Measurements from ENCODE around the gene EFNA1. TPM values are rescaled to one million over a fixed set of nuclear protein-coding genes. Genes with fewer than 3 reads are reported as not detected.

The EFNA1 gene
- total RNA-seq, 1 donor from 2014 or later = 0.77 TPM

DNA sequence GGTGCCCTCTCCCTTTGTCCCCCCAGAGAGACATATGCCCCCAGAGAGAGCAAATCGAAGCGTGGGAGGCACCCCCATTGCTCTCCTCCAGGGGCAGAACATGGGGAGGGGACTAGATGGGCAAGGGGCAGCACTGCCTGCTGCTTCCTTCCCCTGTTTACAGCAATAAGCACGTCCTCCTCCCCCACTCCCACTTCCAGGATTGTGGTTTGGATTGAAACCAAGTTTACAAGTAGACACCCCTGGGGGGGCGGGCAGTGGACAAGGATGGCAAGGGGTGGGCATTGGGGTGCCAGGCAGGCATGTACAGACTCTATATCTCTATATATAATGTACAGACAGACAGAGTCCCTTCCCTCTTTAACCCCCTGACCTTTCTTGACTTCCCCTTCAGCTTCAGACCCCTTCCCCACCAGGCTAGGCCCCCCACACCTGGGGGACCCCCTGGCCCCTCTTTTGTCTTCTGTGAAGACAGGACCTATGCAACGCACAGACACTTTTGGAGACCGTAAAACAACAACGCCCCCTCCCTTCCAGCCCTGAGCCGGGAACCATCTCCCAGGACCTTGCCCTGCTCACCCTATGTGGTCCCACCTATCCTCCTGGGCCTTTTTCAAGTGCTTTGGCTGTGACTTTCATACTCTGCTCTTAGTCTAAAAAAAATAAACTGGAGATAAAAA lies 40.7 kb upstream of the EFNA1 start:
- DNase-seq (ENCODE audit: low read depth, low spot score) = no peak
- Mint-ChIP-seq H3K36me3 (ENCODE audit: low read depth) (no peaks in the 10 kb centered on the region), H3K27me3 (ENCODE audit: low read depth) (peaks cover 40% of the 10 kb centered on the region), H3K4me1 (peaks cover 31% of the 10 kb centered on the region), H3K4me3 (peak overlapping the region; percentile 82), H3K9me3 (no peaks in the 10 kb centered on the region), H3K27ac (ENCODE audit: unreplicated experiment) (no peak overlapping the region)
- TF ChIP-seq, protein P1, sequence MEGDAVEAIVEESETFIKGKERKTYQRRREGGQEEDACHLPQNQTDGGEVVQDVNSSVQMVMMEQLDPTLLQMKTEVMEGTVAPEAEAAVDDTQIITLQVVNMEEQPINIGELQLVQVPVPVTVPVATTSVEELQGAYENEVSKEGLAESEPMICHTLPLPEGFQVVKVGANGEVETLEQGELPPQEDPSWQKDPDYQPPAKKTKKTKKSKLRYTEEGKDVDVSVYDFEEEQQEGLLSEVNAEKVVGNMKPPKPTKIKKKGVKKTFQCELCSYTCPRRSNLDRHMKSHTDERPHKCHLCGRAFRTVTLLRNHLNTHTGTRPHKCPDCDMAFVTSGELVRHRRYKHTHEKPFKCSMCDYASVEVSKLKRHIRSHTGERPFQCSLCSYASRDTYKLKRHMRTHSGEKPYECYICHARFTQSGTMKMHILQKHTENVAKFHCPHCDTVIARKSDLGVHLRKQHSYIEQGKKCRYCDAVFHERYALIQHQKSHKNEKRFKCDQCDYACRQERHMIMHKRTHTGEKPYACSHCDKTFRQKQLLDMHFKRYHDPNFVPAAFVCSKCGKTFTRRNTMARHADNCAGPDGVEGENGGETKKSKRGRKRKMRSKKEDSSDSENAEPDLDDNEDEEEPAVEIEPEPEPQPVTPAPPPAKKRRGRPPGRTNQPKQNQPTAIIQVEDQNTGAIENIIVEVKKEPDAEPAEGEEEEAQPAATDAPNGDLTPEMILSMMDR (conservative IDR thresholded peaks at IDR 0.05) = no peak

- DNase-seq (ENCODE audit: low read depth, low spot score) = peak; percentile 97
- TF ChIP-seq, protein P1 (conservative IDR thresholded peaks at IDR 0.05) = peak; percentile 97
- H3K27me3 Mint-ChIP-seq (ENCODE audit: low read depth) = peaks cover 49% of the 10 kb centered on the region
- no peaks in the 10 kb centered on the region for H3K9me3 Mint-ChIP-seq
- H3K36me3 Mint-ChIP-seq (ENCODE audit: low read depth) = no peaks in the 10 kb centered on the region
- H3K4me3 Mint-ChIP-seq = no peak overlapping the region
- H3K4me1 Mint-ChIP-seq = peaks cover 5% of the 10 kb centered on the region
- H3K27ac Mint-ChIP-seq (ENCODE audit: unreplicated experiment) = no peak overlapping the region
Measured at GRCh38 chr1:155091071-155092051, 36.3 kb upstream of the EFNA1 start.

DNA sequence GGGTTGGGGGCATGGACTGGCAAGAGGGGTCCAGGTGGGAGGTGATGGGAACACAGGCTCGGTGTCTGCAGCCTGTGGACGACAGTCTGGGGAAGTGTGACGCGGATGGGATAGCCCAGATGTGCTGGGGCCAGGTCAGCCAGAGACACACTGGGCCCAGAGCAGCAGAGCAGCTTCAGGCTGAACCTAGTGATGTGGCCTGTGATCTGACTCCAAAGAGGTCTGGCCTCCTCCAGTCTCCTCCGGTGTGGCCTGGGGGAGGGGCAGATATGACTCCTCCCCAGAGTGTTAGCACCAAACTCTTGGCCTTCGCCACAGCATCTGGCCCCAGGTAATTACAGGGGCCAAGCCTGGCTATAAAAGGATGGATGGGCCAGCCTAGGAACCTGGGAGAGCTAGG lies 35.5 kb upstream of the EFNA1 start:
- Mint-ChIP-seq H3K27me3 (ENCODE audit: low read depth) (peaks cover 54% of the 10 kb centered on the region), H3K27ac (ENCODE audit: unreplicated experiment) (no peak overlapping the region), H3K9me3 (no peaks in the 10 kb centered on the region), H3K36me3 (ENCODE audit: low read depth) (no peaks in the 10 kb centered on the region), H3K4me3 (no peak overlapping the region), H3K4me1 (peaks cover 5% of the 10 kb centered on the region)
- DNase-seq (ENCODE audit: low read depth, low spot score) = no peak
- TF ChIP-seq, protein P1 (conservative IDR thresholded peaks at IDR 0.05) = no peak

DNA sequence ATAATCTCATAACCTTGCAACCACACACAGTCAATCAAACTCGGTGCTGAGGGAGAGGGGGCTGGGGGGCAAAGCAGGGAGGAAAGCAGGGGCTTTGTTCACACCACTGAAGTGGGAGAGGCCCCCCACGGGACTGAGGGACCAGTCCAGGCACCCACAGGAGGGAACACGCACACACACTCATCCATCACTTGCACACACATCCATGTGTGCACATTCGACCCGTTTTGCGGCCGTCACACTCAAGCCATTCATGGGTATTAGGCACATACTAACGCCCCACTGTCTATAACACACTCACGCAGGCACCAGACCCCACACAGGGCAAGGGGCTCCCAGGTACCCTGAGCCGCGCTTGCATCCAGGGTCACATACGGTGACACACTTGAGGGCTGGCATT lies 35.0 kb upstream of the EFNA1 start:
- H3K9me3 Mint-ChIP-seq = no peaks in the 10 kb centered on the region
- no peak overlapping the region for H3K4me3 Mint-ChIP-seq
- DNase-seq (ENCODE audit: low read depth, low spot score) = no peak
- TF ChIP-seq, protein P1 (conservative IDR thresholded peaks at IDR 0.05) = no peak
- H3K4me1 Mint-ChIP-seq = peaks cover 5% of the 10 kb centered on the region
- peak overlapping the region; percentile 43 for H3K27ac Mint-ChIP-seq (ENCODE audit: unreplicated experiment)
- no peaks in the 10 kb centered on the region for H3K36me3 Mint-ChIP-seq (ENCODE audit: low read depth)
- H3K27me3 Mint-ChIP-seq (ENCODE audit: low read depth) = peaks cover 51% of the 10 kb centered on the region

DNA sequence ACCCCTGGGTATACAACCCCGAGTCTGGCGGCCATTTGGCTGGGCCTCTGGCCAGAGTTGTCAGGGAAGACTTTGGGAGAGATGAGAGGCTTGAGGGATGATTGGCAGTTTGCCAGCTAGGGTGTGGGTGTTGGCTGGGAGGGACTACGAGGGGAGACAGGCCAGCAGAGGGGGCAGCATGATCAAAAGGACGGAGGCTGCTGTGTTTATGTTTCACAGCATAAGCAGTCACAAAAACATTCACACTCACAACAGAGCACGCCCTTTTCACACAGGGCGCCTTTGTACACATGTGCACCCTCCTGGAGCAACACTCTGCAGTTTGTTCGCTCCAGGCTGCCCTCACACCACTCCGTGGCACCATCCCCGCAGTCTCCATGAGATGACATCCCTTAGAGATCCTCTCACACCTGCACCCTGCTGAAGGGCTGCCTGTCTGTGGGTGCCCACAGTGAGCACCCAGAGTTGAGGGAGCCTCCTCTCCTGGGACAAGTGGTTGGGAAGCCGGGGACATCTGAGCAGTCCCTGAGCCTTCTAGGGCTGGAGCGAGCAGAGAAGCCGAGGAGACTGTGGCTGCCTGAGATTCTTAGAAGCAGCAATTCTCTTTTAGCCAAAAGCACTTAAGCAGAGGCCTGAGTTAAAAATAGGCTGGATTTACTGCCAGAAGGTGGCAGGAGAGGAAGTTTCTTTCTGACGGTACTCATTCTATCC lies 33.6 kb upstream of the EFNA1 start:
- Mint-ChIP-seq H3K27ac (ENCODE audit: unreplicated experiment) (no peak overlapping the region), H3K4me1 (peaks cover 5% of the 10 kb centered on the region), H3K36me3 (ENCODE audit: low read depth) (no peaks in the 10 kb centered on the region), H3K27me3 (ENCODE audit: low read depth) (peaks cover 53% of the 10 kb centered on the region), H3K9me3 (no peaks in the 10 kb centered on the region), H3K4me3 (no peak overlapping the region)
- no peak for DNase-seq (ENCODE audit: low read depth, low spot score)
- TF ChIP-seq, protein P1 (conservative IDR thresholded peaks at IDR 0.05) = peak; percentile 60
